Mesendoderm (in vitro differentiated cells): ENCODE data around the gene CMIP.

Experiments
- DNase-seq: peaks from one replicate; pipeline ENCODE4 v3.0.0; 2013
- H2AK5ac ChIP-seq: 2 replicates; pipeline ENCODE4 v1.6.1; 2013; ENCODE audit warnings: low read length, inconsistent platforms
- H2BK120ac ChIP-seq: 2 replicates; pipeline ENCODE4 v1.6.1; 2013; ENCODE audit warnings: low read depth, mild to moderate bottlenecking, low read length, moderate library complexity, mixed read lengths
- H2BK15ac ChIP-seq: replicated peaks from 2 replicates; pipeline ENCODE4 v1.6.1; 2013; ENCODE audit warnings: low read depth, mild to moderate bottlenecking, moderate library complexity
- H2BK5ac ChIP-seq: 2 replicates; pipeline ENCODE4 v1.6.1; 2013; ENCODE audit warnings: low read length, inconsistent platforms
- H3K18ac ChIP-seq: 2 replicates; pipeline ENCODE4 v1.6.1; 2013; ENCODE audit warnings: mild to moderate bottlenecking, low read length, mixed read lengths
- H3K23ac ChIP-seq: one replicate; pipeline ENCODE4 v1.6.1; 2013; ENCODE audit warnings: low read length
- H3K27ac ChIP-seq: 2 replicates; pipeline ENCODE4 v1.5.1; 2013; ENCODE audit warnings: low read depth, mild to moderate bottlenecking, inconsistent platforms, low read length, moderate library complexity
- H3K27me3 ChIP-seq: 2 replicates; pipeline ENCODE4 v1.6.1; 2013; ENCODE audit warnings: low read length, control low read depth, mild to moderate bottlenecking, inconsistent platforms; ENCODE audit not compliant: insufficient read depth, poor library complexity
- H3K36me3 ChIP-seq: 2 replicates; pipeline ENCODE4 v1.6.1; 2013; ENCODE audit warnings: low read length, inconsistent platforms; ENCODE audit not compliant: control insufficient read depth, insufficient read depth
- H3K4ac ChIP-seq: one replicate; pipeline ENCODE4 v1.6.1; 2013; ENCODE audit warnings: low read depth, mild to moderate bottlenecking, low read length, moderate library complexity
- H3K4me1 ChIP-seq: 2 replicates; pipeline ENCODE4 v1.6.1; 2013; ENCODE audit warnings: low read depth, low read length, inconsistent platforms; ENCODE audit not compliant: control insufficient read depth
- H3K4me2 ChIP-seq: 2 replicates; pipeline ENCODE4 v1.6.1; 2013; ENCODE audit warnings: low read length
- H3K4me3 ChIP-seq: 2 replicates; pipeline ENCODE4 v1.5.1; 2013; ENCODE audit warnings: mild to moderate bottlenecking, low read length
- H3K56ac ChIP-seq: one replicate; pipeline ENCODE4 v1.6.1; 2013; ENCODE audit warnings: low read length
- H3K79me1 ChIP-seq: 2 replicates; pipeline ENCODE4 v1.6.1; 2013; ENCODE audit warnings: low read length, inconsistent platforms
- H3K79me2 ChIP-seq: 2 replicates; pipeline ENCODE4 v1.6.1; 2013; ENCODE audit warnings: mild to moderate bottlenecking, low read length; ENCODE audit not compliant: control insufficient read depth, insufficient read depth
- H3K9ac ChIP-seq: 2 replicates; pipeline ENCODE4 v1.6.1; 2013; ENCODE audit warnings: low read length, inconsistent platforms
- H4K5ac ChIP-seq: one replicate; pipeline ENCODE4 v1.6.1; 2013; ENCODE audit warnings: low read length
- H4K8ac ChIP-seq: one replicate; pipeline ENCODE4 v1.6.1; 2013; ENCODE audit warnings: low read depth, mild to moderate bottlenecking, control low read depth, low read length, moderate library complexity
- WGBS: extraction: QIAGEN DNeasy Blood & Tissue Kit; methylation state at CpG from one replicate; pipeline ENCODE4 v1.1.7; 2013; ENCODE audit warnings: low lambda C conversion rate, missing lambda C conversion rate; ENCODE audit not compliant: insufficient coverage; ENCODE audit errors: extremely low coverage; 5-methylcytosine and 5-hydroxymethylcytosine counted together

CMIP gene

GRCh38 chr16:81477697-81478693 lies 33.4 kb downstream of the CMIP start:
- Histone ChIP-seq H3K4me2 (no peak overlapping the region), H3K4me1 (peaks cover 10% of the 10 kb centered on the region), H3K79me1 (peaks cover 43% of the 10 kb centered on the region), H3K56ac (no peak overlapping the region), H3K23ac (no peak overlapping the region), H3K18ac (no peak overlapping the region), H2AK5ac (no peak overlapping the region), H3K4ac (no peak overlapping the region), H2BK15ac (no peak overlapping the region), H4K8ac (no peak overlapping the region), H2BK120ac (no peak overlapping the region), H3K4me3 (no peak overlapping the region), H3K79me2 (peaks cover 39% of the 10 kb centered on the region), H3K27ac (no peak overlapping the region), H2BK5ac (no peak overlapping the region), H3K27me3 (no peaks in the 10 kb centered on the region), H3K9ac (no peak overlapping the region), H4K5ac (no peak overlapping the region), H3K36me3 (no peaks in the 10 kb centered on the region)
- WGBS: no CpG with 5 or more reads among the region's 19 CpGs
- no peak for DNase-seq

- Histone ChIP-seq H3K56ac (no peak overlapping the region), H2BK5ac (no peak overlapping the region), H3K23ac (no peak overlapping the region)
These were observed 34.4 kb downstream of the CMIP start for GRCh38 chr16:81478876-81479511.

GRCh38 chr16:81480606-81481206 lies 36.1 kb downstream of the CMIP start:
- WGBS: no CpG with 5 or more reads among the region's 9 CpGs
- Histone ChIP-seq H2AK5ac (no peak overlapping the region), H2BK15ac (no peak overlapping the region), H3K27ac (no peak overlapping the region), H3K4me2 (no peak overlapping the region), H3K36me3 (no peaks in the 10 kb centered on the region), H3K18ac (no peak overlapping the region), H3K4ac (no peak overlapping the region), H3K27me3 (no peaks in the 10 kb centered on the region), H3K4me3 (no peak overlapping the region), H2BK120ac (no peak overlapping the region), H2BK5ac (no peak overlapping the region), H4K5ac (no peak overlapping the region), H3K4me1 (peaks cover 10% of the 10 kb centered on the region), H4K8ac (no peak overlapping the region), H3K56ac (no peak overlapping the region), H3K23ac (no peak overlapping the region), H3K79me1 (peaks cover 43% of the 10 kb centered on the region), H3K79me2 (peaks cover 43% of the 10 kb centered on the region), H3K9ac (no peak overlapping the region)
- DNase-seq: no peak

More at GRCh38 chr16:81478876-81479511, 34.4 kb downstream of the CMIP start:
- no peak overlapping the region for H3K18ac ChIP-seq
- no CpG with 5 or more reads among the region's 13 CpGs for WGBS
- no peak overlapping the region for H3K4me2 ChIP-seq
- H4K5ac ChIP-seq: no peak overlapping the region
- no peak overlapping the region for H2BK120ac ChIP-seq
- peaks cover 39% of the 10 kb centered on the region for H3K79me2 ChIP-seq
- peaks cover 44% of the 10 kb centered on the region for H3K79me1 ChIP-seq
- DNase-seq: no peak
- no peak overlapping the region for H2BK15ac ChIP-seq
- no peaks in the 10 kb centered on the region for H3K36me3 ChIP-seq
- no peak overlapping the region for H4K8ac ChIP-seq
- H3K9ac ChIP-seq: no peak overlapping the region
- H3K4me3 ChIP-seq: no peak overlapping the region
- no peak overlapping the region for H3K4ac ChIP-seq
- H3K27ac ChIP-seq: no peak overlapping the region
- peaks cover 10% of the 10 kb centered on the region for H3K4me1 ChIP-seq
- no peaks in the 10 kb centered on the region for H3K27me3 ChIP-seq
- no peak overlapping the region for H2AK5ac ChIP-seq

DNA sequence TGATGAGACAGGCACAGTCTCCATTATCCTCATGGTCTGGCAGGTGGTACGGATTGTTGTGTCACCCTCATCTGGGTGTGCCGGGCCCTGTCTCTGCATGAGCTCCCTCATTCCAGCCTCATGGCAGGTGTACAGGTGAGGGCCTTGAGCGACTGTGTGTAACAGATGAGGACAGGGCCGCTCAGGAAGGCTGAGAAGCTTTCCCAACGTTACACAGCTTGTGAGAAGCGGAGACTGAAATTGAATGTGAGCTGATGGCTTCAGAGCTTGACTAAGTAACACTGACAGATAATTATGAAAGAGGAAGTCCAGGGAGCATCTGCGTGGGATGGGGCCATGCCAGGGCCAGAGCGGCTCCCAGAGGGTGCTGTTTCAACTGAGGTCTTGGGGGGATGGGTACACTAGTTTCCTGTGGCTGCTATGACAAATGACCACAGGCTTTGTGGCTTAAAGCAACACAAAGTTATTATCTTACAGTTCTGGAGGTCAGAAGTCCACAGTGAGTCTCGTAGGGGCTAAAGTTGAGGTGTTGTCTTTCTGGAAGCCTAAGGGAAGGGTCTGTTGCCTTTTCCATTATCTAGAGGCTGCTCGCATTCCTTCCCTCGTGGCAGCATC lies 36.7 kb downstream of the CMIP start:
- Histone ChIP-seq H3K4me3 (no peak overlapping the region), H3K9ac (no peak overlapping the region), H4K8ac (no peak overlapping the region), H3K27ac (no peak overlapping the region), H2AK5ac (no peak overlapping the region), H3K36me3 (no peaks in the 10 kb centered on the region), H3K4me1 (peaks cover 10% of the 10 kb centered on the region), H2BK5ac (no peak overlapping the region), H3K18ac (no peak overlapping the region), H2BK15ac (no peak overlapping the region), H3K56ac (no peak overlapping the region), H2BK120ac (no peak overlapping the region), H3K79me2 (peaks cover 49% of the 10 kb centered on the region), H3K4me2 (no peak overlapping the region), H3K4ac (no peak overlapping the region), H4K5ac (no peak overlapping the region), H3K23ac (no peak overlapping the region), H3K27me3 (no peaks in the 10 kb centered on the region), H3K79me1 (peaks cover 45% of the 10 kb centered on the region)
- no peak for DNase-seq
- no CpG with 5 or more reads among the region's 11 CpGs for WGBS

DNA sequence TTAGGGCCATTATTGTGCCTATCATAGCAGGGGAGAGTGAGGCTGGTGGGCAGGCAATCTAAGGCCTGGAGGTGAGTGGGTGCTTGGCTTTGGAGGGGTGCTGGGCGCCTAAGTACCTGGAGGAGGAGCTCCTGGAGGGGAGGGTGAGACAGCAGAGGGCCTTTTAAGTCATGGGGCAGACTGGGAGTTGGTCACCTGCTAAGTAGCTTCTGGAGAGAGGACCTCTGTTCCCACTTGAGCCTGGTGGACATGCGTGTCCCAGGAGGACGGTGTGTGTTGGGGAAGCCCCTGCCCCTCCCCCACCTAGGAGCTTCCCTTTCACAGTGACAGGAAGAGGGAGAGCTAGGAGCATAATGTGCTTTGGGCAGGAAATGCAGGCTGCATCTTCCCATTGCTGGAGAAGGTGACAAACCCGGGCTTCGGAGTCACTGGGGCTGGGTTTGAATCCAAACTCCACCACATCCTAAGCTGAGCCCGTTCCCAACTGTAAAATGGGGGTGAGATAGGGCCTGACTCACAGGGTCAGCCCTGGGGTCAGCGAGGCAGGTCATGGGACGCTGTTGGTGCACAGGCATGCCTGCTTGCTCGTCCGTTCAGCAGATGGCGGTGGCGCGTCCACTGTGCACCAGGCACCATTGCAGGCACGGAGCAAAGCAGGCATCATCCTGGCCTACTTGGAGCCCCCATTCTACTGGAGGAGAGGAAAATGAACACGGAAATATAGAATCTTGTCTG lies 37.9 kb downstream of the CMIP start:
- Histone ChIP-seq H3K18ac (no peak overlapping the region), H2BK15ac (no peak overlapping the region), H2BK120ac (no peak overlapping the region), H3K79me1 (peaks cover 45% of the 10 kb centered on the region), H3K23ac (no peak overlapping the region), H3K27ac (no peak overlapping the region), H3K27me3 (no peaks in the 10 kb centered on the region), H3K79me2 (peaks cover 55% of the 10 kb centered on the region), H3K4ac (no peak overlapping the region), H3K4me2 (no peak overlapping the region), H2AK5ac (no peak overlapping the region), H4K8ac (no peak overlapping the region), H3K56ac (peak overlapping the region; percentile 1), H3K36me3 (no peaks in the 10 kb centered on the region), H3K4me3 (no peak overlapping the region), H2BK5ac (peak overlapping the region; percentile 11), H3K9ac (no peak overlapping the region), H3K4me1 (peaks cover 10% of the 10 kb centered on the region), H4K5ac (no peak overlapping the region)
- DNase-seq: peak; percentile 61
- no CpG with 5 or more reads among the region's 15 CpGs for whole genome bisulfite sequencing
